Activated CD4-positive, alpha-beta T cell treated with anti-CD3 and anti-CD28 coated beads, Interleukin-2, amount 50 U/mL, for 16 hours (primary cell): ENCODE results near the gene EGFR.
A peak's percentile ranks its signal among the peaks of the same experiment; 100 is the strongest.

Experiments used
- DNase-seq: peaks from one replicate; pipeline ENCODE4 v3.0.0-alpha.2; 2020

The EGFR gene

DNA sequence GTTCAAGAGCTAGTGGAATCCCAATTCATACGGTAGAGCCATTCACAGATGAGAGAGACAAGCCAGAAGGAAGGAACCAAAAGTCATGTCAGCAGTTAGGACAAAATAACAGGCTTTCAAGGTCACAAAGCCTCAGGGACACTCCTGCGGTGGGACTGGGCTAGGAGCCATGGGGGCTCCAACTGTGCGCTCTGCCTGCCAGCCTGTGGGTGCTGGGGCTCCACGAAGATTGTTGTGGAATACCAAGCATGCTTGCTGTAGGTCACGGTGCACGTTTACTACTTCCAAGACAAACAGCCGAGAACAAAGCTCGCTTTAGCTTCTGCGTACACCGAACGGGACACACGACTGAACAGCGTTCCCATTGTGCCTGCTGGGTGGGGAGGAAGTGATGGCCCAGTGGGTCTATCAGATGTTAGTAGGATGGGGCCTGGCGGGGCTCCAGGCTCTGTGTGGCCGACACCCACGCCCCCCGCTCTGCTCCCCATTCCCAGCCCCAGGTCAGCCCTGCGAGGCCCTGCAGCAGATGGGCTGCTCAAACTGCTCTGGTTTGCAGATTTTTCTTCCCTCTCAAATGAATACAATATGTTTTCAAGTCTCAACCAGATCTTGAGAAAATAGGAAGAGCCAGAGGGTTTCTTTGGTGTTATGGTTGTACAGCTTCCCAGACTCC is 158.9 kb downstream of the EGFR start:
- DNase-seq = no peak

GRCh38 chr7:55178292-55178862 is 159.6 kb downstream of the EGFR start:
- no peak for DNase-seq

GRCh38 chr7:55178863-55179773 is 160.3 kb downstream of the EGFR start:
- no peak for DNase-seq

DNA sequence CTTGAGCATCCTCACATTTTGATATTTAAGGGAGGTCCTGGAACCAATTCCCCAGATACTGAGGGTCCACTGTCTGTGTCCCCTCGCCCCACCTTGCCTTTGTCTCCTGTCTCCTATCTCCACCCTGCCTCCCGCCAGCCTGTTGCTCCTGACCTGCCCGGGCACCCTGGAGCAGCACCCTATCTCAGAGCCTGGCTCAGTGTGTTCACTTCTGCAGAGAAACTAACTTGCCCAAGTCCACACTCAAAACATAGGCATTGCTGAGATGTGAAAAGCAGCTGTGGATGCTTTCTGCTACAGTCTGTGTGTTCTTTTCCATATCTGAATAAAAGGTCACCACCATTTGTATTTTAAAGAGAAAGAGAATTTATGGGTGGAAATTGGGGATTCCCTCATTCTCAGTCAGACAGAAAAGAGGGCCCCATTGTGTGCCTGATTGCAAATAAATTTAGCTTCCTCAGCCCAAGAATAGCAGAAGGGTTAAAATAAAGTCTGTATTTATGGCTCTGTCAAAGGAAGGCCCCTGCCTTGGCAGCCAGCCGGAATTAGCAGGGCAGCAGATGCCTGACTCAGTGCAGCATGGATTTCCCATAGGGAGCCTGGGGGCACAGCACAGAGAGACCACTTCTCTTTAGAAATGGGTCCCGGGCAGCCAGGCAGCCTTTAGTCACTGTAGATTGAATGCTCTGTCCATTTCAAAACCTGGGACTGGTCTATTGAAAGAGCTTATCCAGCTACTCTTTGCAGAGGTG is 161.3 kb downstream of the EGFR start:
- no peak for DNase-seq

DNA sequence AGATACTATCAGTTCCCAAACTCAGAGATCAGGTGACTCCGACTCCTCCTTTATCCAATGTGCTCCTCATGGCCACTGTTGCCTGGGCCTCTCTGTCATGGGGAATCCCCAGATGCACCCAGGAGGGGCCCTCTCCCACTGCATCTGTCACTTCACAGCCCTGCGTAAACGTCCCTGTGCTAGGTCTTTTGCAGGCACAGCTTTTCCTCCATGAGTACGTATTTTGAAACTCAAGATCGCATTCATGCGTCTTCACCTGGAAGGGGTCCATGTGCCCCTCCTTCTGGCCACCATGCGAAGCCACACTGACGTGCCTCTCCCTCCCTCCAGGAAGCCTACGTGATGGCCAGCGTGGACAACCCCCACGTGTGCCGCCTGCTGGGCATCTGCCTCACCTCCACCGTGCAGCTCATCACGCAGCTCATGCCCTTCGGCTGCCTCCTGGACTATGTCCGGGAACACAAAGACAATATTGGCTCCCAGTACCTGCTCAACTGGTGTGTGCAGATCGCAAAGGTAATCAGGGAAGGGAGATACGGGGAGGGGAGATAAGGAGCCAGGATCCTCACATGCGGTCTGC is 162.2 kb downstream of the EGFR start:
- no peak for DNase-seq

- no peak for DNase-seq
These were observed 162.9 kb downstream of the EGFR start for GRCh38 chr7:55181762-55182161.

DNA sequence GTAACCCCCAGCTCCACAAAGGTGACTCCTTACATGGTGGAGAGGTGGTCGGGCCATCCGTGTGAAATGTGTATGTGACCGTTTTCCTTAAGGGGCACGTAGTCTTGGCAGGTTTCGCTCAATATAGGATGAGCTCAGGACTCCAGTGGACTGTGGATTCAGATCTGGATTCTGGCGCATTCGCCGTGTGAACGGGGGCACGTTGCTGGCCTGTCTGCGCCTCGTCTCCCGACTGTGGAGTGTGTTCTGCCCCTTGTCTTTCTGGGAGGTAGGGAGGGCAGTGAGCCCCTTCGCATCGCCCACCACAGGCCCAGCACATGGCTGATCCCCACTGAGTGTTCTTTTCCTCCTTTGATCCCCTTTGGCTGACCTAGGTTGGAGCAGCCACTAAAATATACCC is 165.1 kb downstream of the EGFR start:
- DNase-seq = no peak

DNA sequence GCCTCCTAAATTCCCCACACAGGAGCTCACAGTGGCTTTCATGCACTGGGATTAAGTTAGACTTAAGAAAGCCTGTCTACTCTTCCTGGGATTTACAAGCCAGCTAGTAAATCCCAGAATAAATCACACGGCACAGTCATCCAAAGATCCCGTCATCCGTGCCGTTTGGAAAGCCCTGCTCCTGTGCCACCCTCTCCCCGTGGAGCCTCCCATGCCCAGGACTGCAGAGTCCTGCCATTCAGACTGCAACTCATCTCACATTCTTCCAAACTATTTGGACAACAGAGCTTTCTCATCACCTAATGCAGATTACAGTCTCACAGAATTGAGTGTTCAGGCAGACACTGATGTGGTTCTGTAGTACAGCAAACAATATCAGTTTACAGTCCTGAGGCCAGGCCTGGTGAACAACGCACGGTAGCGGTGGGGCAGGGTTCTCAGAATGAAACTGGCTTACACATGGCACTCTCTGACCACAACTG is 166.5 kb downstream of the EGFR start:
- peak; percentile 64 for DNase-seq

DNA sequence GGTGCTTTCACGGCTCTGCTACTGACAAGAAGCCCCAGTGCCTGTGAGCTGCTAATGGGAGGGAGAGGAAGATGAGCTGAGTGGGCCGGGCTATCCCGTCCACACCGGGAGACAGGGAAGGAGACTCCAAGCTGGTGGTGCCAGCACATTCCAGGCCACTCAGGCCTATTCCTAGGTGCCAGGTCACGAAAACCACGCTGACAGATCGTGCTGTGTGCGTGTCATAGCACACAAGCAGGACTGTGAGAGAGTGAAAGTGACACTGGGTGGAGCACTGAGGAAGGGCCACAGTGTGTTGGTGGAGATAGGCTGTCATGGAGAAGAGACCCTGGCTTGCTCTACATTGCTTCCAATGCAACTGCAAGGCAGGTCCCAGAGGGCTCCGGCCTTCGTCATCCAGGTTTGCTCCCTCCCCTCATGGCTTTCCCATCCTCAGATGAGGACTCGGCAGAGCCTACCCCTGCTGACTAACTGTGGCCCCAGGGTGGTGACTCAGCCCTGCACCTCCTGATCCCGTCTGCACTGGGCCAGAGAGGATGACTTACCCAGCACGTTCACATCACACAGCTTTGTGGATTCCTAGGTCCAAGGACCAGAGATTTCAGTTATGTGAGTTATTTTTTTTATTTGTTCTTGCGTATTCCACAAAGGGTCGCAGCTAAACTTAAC is 167.3 kb downstream of the EGFR start:
- peak; percentile 37 for DNase-seq

GRCh38 chr7:55187701-55188491 is 169.1 kb downstream of the EGFR start:
- DNase-seq = no peak

DNA sequence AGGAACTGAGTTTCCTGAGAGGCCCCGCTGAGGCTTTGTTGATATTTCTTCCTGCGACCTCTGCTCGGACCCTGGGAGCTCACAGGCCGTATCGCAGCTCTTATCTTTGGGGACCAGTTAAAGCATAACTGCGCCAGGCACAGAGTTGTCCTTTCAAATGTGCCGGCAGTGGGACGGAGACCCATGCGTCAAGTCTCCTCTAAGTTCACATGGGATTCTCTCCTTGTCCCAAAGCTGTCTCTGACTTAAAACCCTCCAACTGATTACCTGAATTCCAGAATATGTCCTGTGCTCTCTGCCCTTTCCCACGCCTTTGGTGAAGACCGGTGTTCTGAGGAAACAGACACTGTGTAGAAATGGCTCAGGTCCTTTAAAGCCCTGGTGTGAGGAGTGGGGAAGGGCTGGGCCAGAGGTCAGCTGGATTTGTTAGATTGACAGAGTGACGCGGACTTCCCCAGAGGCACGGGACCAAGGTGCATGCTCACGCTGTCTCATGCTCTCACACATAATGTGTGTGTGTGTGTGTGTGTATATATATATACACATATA is 169.8 kb downstream of the EGFR start:
- no peak for DNase-seq

- DNase-seq = no peak
These were observed 170.4 kb downstream of the EGFR start for GRCh38 chr7:55189146-55189766.

DNA sequence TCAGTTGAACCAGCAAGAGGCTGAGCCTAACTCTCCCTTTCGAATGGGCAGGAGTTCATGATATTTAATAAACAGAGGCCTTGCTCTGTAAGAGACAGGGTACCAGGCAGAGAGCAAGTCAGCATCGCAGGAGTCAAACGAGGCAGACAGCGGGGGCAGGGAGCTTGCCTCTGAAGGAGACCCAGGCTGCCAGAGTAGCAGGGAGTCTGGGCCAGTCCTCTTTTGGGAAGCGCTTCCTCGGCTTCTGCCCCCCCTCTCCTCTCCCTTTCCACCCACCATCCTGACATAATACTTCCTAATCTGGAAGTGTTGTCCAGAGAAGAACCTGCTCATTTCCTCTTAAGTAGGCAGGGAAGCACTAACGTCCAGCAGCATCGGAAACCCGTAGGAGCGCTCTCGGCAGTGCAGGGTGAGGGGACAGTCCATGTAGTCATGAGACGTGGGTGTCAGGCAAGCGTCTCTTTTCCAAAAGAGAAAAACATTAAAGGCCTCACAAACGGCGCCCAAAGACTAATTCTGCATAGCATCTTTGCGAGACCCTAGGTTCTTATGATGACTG is 171.1 kb downstream of the EGFR start:
- DNase-seq = no peak

DNA sequence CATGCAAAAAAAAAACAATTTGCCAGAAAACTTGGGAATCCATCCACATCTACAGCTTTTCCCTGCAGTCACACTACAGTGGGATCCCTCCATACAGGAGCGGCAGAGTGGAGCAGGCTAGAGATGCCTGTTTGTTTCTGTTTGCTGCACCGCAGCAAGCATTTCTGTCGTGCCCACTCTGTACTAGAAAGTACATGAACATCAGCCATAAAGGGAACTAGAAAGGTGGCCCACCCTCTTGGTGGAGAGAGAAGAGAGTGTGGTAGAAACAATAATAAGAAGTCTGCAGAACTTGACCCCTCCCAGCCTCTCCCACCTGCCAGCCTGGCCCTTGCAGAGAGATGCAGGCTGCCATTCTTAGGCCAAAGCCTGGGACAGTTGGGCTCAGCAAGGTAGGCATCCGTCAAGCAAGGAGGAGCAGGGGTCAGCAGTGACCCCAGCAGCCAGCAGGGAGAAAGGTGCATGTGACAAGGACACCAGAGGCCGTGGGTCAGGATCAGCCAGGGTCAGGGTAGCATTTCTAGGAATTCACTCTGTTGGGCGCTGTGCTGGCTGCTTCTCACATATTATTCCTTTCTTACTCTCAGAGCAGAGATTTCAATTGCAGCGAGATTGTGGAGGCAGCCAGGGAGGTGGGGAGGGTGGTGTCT is 171.8 kb downstream of the EGFR start:
- no peak for DNase-seq

- no peak for DNase-seq
These were observed 172.5 kb downstream of the EGFR start for GRCh38 chr7:55191161-55191925.

DNA sequence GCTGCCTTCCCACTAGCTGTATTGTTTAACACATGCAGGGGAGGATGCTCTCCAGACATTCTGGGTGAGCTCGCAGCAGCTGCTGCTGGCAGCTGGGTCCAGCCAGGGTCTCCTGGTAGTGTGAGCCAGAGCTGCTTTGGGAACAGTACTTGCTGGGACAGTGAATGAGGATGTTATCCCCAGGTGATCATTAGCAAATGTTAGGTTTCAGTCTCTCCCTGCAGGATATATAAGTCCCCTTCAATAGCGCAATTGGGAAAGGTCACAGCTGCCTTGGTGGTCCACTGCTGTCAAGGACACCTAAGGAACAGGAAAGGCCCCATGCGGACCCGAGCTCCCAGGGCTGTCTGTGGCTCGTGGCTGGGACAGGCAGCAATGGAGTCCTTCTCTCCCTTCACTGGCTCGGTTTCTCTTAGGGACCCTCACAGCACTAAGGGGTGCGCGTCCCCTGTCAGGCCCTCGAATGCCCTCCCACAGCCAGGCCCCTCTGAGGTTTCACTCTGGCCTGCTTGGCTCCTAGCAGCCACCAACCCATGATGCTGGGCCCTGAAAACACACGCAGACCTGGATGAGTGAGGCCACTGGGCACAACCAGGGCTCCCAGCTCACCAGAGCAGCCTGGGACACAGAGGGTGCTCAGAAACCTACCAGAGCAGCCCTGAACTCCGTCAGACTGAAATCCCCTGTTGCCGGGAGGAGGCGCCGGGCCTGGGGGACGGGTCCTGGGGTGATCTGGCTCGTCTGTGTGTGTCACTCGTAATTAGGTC is 173.3 kb downstream of the EGFR start:
- DNase-seq = no peak

DNA sequence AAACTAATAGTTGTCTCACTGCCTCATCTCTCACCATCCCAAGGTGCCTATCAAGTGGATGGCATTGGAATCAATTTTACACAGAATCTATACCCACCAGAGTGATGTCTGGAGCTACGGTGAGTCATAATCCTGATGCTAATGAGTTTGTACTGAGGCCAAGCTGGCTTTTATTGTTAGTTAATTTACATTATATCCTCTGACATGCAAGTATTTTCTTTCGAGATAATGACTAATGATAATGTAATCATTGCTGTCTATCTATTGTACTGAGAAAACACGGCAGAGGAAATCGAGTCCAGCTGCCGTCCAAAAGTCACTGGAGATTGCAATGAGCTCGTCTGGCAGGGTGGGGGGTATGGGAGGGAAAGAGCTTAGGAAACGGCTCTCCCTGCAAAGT is 173.9 kb downstream of the EGFR start:
- no peak for DNase-seq

- no peak for DNase-seq
These were observed 174.4 kb downstream of the EGFR start for GRCh38 chr7:55193245-55193644.
